GM19372 (cell line): ENCODE data around the gene KIF16B.
"Not testable (repeated sequence)": the region's sequence is repeated elsewhere in the genome, so short reads cannot be mapped to it uniquely, and the experiment has no call there.

Experiments used
- ATAC-seq: cut with Tn5 transposase; IDR thresholded peaks from one replicate; pipeline ENCODE4 v1.9.1; 2021; ENCODE audit warnings: mild to moderate bottlenecking, low read depth, moderate library complexity; ENCODE audit not compliant: unreplicated experiment

The KIF16B gene

GRCh38 chr20:16596404-16596803 is 23.2 kb upstream of the KIF16B start:
- not testable (repeated sequence) for ATAC-seq

- ATAC-seq, result no peak
Measured at GRCh38 chr20:16595376-16595775, 22.1 kb upstream of the KIF16B start.

- ATAC-seq, result no peak
Measured at GRCh38 chr20:16590041-16590633, 16.9 kb upstream of the KIF16B start.

DNA sequence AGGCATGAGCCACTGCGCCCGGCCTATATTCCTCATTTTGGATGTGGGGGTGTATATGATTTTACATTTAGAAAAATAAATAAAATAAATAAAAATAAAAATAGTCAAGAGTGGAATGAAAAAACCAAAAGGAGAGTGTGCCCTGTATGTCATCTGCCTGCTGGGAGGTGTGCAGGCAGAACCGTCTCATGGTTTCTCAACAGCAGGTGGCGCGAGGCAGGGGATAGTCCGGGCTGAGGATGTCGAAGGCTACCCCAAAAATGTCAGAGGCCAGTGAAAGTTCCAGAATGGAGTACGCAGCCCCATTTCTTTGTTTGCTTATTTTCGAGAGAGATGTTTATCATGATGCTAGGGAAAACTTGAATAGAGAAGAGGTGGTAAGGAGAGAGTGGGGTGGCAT is 16.4 kb upstream of the KIF16B start:
- ATAC-seq, result no peak

GRCh38 chr20:16588241-16588640 is 15.0 kb upstream of the KIF16B start:
- no peak for ATAC-seq

- no peak for ATAC-seq
Measured at GRCh38 chr20:16587066-16587465, 13.8 kb upstream of the KIF16B start.

DNA sequence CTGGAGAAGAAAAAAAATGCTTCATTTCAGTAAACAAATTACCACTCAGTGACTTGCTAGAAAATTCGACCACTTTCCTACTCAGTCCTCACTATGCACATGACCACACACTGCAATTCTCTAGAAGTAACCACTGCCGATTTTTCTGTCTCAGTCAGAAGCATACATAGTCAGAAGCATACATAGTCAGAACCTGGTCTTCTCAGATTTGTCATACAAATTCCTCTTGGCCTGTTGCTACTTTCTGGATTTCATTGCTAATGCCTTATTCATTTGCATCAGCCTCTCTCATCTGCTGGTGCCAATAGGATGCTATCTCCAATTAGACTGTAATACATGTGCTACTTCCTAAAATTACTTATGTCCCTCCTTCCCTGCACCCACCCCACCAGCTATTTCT is 10.2 kb upstream of the KIF16B start:
- no peak for ATAC-seq

DNA sequence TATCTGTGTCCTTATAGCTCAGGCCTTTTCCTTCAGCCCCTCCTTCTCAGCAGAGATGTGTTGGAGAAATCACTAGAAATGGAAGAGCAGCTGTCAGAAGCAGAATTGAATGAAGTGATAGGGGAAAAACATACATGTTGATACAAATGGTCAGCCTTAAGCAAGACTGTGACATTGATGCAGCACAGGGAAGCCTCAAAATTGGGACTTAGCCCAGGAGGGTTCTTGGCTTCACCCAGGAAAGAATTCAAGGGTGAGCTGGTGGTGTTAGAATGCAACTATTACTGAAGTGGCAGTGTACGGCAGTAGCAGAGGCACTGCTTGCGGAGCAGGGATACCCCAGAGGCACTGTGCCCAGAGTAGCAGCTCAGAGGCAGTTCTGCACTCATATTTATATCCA is 8.0 kb upstream of the KIF16B start:
- no peak for ATAC-seq

DNA sequence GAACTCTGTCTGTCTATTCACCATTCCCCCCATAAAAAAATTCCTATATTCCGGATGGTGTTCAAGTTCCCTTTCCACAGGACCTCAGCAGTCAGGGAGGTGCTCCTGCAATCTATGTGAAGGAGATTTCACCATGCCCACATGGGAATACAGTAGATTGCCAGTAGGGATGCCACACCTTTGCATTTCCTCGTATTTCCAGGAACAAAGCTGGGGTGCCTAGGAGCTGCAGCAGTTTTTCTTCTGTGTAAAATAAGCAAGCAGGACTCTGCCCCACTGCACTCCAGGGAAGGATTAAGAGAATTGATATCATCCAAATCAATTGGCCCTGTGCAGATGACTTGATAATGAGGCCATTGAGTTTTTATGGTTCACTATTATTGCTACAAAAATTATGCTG is 7.4 kb upstream of the KIF16B start:
- ATAC-seq, result no peak

GRCh38 chr20:16580147-16580546 is 6.9 kb upstream of the KIF16B start:
- no peak for ATAC-seq

DNA sequence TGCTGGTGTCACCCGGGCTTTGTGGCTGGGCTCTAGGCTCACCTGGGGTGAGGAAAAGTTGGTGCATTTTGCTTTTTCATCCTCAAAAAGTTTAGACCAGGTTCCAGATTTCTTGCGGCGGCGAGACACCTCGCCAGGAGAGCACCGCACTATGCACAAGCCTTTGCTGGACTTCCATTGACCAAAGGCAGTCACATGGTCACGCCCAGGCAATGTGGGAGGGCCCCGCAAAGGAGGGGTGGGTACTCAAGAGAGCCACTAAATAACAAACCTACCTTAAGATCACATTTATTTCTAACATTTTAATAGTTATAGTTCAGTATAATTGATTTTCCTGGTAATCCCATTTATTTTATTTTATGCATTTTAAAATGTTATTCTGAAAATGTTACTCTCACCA is 3.0 kb upstream of the KIF16B start:
- no peak for ATAC-seq

DNA sequence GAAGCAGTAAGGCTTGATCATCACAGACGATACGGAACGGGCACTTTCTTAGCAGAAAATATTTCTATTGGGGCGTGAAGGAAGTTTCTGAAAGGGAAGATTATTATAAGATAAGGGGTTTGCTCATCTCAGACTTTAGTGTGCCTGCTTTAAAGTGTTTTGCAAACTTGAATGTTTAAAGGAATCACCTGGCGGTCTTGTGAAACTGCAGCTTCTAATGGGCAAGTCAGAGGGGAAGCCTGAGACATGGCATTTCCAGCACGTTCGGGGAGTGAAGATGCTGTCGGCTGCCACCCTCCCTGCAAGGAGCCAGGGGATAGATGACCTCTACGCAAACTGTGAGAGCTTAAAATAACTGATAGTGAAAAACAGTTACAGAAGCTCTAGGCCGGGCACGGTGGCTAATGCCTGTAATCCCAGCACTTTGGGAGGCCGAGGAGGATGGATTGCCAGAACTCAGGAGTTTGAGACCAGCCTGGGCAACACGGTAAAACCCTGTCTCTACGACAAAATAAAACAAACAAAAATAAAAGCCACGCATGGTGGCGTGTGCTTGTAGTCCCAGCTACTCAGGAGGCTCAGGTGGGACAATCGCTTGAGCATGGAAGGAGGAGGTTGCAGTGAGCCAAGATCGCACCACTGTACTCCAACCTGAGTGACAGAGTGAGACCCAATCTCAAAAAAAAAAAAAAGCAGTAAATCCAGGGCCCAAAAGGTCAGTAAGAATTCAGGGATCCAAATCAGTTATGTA is 2.3 kb upstream of the KIF16B start:
- ATAC-seq, result no peak

GRCh38 chr20:16574656-16575355 is 1.6 kb upstream of the KIF16B start:
- peak; percentile 61 for ATAC-seq

DNA sequence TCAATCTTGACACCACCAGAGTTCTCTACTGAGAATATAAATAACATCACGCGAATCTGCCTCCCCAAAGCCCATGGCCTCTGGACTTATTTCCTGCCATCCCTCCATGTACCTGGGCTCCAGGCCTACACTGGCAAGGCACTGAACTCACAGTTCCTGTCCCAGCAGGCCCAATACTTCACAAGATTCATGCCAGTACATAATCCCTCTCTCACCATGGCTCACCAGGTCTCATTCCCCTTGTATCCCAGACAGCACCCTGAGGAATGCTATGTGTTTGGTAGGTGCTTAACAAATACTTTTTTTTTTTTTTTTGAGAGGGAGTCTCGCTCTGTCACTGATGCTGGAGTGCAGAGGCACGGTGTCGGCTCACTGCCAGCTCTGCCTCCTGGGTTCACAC is 1.9 kb downstream of the KIF16B start:
- no peak for ATAC-seq

GRCh38 chr20:16569246-16570153 is 3.7 kb downstream of the KIF16B start:
- no peak for ATAC-seq

- no peak for ATAC-seq
Measured at GRCh38 chr20:16566080-16566479, 7.2 kb downstream of the KIF16B start.

DNA sequence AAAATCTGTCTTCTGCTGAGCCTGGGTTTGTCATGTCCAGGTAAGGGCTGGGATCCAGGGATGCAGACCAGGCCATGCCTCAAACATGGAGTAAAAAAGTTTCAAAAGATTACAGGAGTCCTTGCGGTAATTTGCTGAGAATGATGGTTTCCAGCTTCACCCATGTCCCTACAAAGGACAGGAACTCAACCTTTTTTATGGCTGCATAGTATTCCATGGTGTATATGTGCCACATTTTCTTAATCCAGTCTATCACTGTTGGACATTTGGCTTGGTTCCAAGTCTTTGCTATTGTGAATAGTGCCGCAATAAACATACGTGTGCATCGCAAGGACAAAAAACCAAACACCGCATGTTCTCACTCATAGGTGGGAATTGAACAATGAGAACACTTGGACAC is 9.2 kb downstream of the KIF16B start:
- ATAC-seq, result not testable (repeated sequence)

GRCh38 chr20:16563066-16563806 is 10.0 kb downstream of the KIF16B start:
- no peak for ATAC-seq

DNA sequence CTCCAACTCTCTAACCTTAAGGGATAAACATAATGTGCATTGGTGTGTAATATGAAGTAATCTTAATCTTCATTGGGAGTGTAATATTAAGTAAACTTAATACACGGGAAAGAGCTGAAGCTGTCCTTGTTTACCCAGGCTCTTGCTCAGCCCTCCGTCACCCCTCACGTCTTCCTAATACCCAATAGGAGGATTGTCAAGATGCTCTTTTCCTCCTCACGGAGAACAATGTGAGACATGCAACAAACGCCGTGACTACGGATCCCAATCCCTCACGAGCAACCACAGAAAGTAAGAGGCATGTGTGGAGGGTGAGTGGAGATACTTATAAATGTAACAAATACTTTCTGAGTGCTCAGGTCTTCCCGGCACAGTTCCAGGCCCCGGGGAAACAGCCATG is 11.0 kb downstream of the KIF16B start:
- ATAC-seq, result no peak

DNA sequence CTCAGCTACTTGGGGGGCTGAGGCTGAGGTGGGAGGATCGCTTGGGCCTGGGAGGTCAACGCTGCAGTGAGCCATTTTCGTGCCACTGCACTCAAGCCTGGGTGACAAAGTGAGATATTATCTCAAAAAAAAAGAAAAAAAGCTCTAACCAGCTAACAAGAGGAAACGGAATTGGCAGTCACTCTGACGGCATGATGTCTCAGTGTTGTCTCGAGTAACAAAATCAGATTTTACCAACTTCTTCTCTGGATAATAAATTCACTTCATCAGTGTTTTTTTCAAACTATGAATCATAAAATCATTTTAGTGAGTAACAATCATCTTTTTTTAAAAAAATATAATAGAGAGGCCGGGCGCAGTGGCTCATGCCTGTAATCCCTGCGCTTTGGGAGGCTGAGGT is 12.6 kb downstream of the KIF16B start:
- ATAC-seq, result no peak
